Mesenchymal stem cell (in vitro differentiated cells and primary cell): ENCODE data around the gene DSCAML1.
A peak's percentile ranks its signal among the peaks of the same experiment; 100 is the strongest.

Experiments
- DNase-seq: peaks from one replicate; pipeline ENCODE4 v3.0.0-alpha.2; 2013
- H2AFZ ChIP-seq: one replicate; pipeline ENCODE4 v1.6.1; 2013; ENCODE audit warnings: low read depth, mild to moderate bottlenecking, control low read depth, inconsistent platforms, low read length, moderate library complexity
- H2AK5ac ChIP-seq: 2 replicates; pipeline ENCODE4 v1.6.1; 2013; ENCODE audit warnings: low read length, moderate library complexity, mild to moderate bottlenecking, inconsistent platforms; ENCODE audit not compliant: severe bottlenecking
- H2BK120ac ChIP-seq: one replicate; pipeline ENCODE4 v1.6.1; 2013; ENCODE audit warnings: low read depth, mild to moderate bottlenecking, inconsistent platforms, low read length, moderate library complexity
- H2BK12ac ChIP-seq, 2 experiments: one replicate each; pipeline ENCODE4 v1.6.1; 2013; ENCODE audit warnings: inconsistent platforms in 2 of 2, low read length in 2 of 2, mild to moderate bottlenecking in 2 of 2, moderate library complexity in 2 of 2, control low read depth in 1 of 2
- H2BK15ac ChIP-seq: one replicate; pipeline ENCODE4 v1.6.1; 2013; ENCODE audit warnings: mild to moderate bottlenecking, low read depth, inconsistent platforms; ENCODE audit not compliant: poor library complexity, severe bottlenecking
- H2BK5ac ChIP-seq: 2 replicates; pipeline ENCODE4 v1.6.1; 2013; ENCODE audit warnings: low read depth, mild to moderate bottlenecking, low read length, control low read depth, inconsistent platforms; ENCODE audit not compliant: poor library complexity, severe bottlenecking
- H3K14ac ChIP-seq, 2 experiments: one replicate each; pipeline ENCODE4 v1.6.1; 2013; ENCODE audit warnings: inconsistent platforms in 2 of 2, low read length in 2 of 2, control low read depth in 1 of 2, mild to moderate bottlenecking in 1 of 2, moderate library complexity in 1 of 2
- H3K18ac ChIP-seq, 2 experiments: one replicate each; pipeline ENCODE4 v1.6.1; 2013; ENCODE audit warnings: inconsistent platforms in 2 of 2, low read length in 2 of 2, control low read depth in 1 of 2, low read depth in 1 of 2, mild to moderate bottlenecking in 1 of 2
- H3K23ac ChIP-seq, 2 experiments: one replicate each; pipeline ENCODE4 v1.6.1; 2013; ENCODE audit warnings: inconsistent platforms in 2 of 2, low read length in 2 of 2, mild to moderate bottlenecking in 2 of 2, moderate library complexity in 2 of 2, control low read depth in 1 of 2
- H3K27ac ChIP-seq: 2 replicates; pipeline ENCODE4 v1.5.1; 2013; ENCODE audit warnings: mild to moderate bottlenecking, moderate library complexity, low read length, control low read depth, inconsistent platforms; ENCODE audit not compliant: poor library complexity, severe bottlenecking
- H3K27me3 ChIP-seq, 2 experiments: 2 replicates each; pipeline versions ENCODE4 v1.6.1 to v1.7.0; 2013; ENCODE audit warnings: low read length in 2 of 2, mild to moderate bottlenecking in 2 of 2, moderate library complexity in 2 of 2, control low read depth in 1 of 2, inconsistent platforms in 1 of 2; ENCODE audit not compliant: control insufficient read depth in 1 of 2, insufficient read depth in 1 of 2
- H3K36me3 ChIP-seq, 2 experiments: 2 replicates each; pipeline versions ENCODE4 v1.6.1 to v1.7.0; 2013; ENCODE audit warnings: low read length in 2 of 2, control low read depth in 1 of 2, inconsistent platforms in 1 of 2, low read depth in 1 of 2, mild to moderate bottlenecking in 1 of 2; ENCODE audit not compliant: insufficient read depth in 2 of 2, control insufficient read depth in 1 of 2
- H3K4ac ChIP-seq, 2 experiments: one replicate each; pipeline ENCODE4 v1.6.1; 2013; ENCODE audit warnings: inconsistent platforms in 2 of 2, low read length in 2 of 2, mild to moderate bottlenecking in 2 of 2, moderate library complexity in 2 of 2, control low read depth in 1 of 2, low read depth in 1 of 2
- H3K4me1 ChIP-seq: 2 replicates; pipeline ENCODE4 v1.6.1; 2013; ENCODE audit warnings: low read depth, low read length, control low read depth; ENCODE audit not compliant: control insufficient read depth, insufficient read depth
- H3K4me2 ChIP-seq: 2 replicates; pipeline ENCODE4 v1.6.1; 2013; ENCODE audit warnings: low read length, mild to moderate bottlenecking, inconsistent platforms; ENCODE audit not compliant: poor library complexity, severe bottlenecking
- H3K4me3 ChIP-seq, 2 experiments: 2 replicates each; pipeline versions ENCODE4 v1.5.1 to v1.7.0; 2013; ENCODE audit warnings: low read length in 2 of 2, mild to moderate bottlenecking in 2 of 2, control low read depth in 1 of 2, low read depth in 1 of 2; ENCODE audit not compliant: insufficient read depth in 1 of 2
- H3K79me1 ChIP-seq: replicated peaks from 2 replicates; pipeline ENCODE4 v1.6.1; 2013; ENCODE audit warnings: mild to moderate bottlenecking, control low read depth, low read length, inconsistent platforms; ENCODE audit not compliant: poor library complexity, severe bottlenecking
- H3K9ac ChIP-seq: 2 replicates; pipeline ENCODE4 v1.7.0; 2013; ENCODE audit warnings: mild to moderate bottlenecking, low read length, moderate library complexity
- H3K9me3 ChIP-seq: 2 replicates; pipeline ENCODE4 v1.7.0; 2013; ENCODE audit warnings: mild to moderate bottlenecking, low read length; ENCODE audit not compliant: control insufficient read depth
- H4K8ac ChIP-seq: one replicate; pipeline ENCODE4 v1.6.1; 2013; ENCODE audit warnings: inconsistent platforms, mild to moderate bottlenecking, low read length, moderate library complexity
- H4K91ac ChIP-seq: one replicate; pipeline ENCODE4 v1.6.1; 2013; ENCODE audit warnings: mild to moderate bottlenecking, low read length, inconsistent platforms
- WGBS: methylation state at CpG from one replicate; pipeline ENCODE4 v1.1.7; 2013; ENCODE audit warnings: mixed read lengths; 5-methylcytosine and 5-hydroxymethylcytosine counted together

The DSCAML1 gene

GRCh38 chr11:117734601-117735024 lies 62.4 kb downstream of the DSCAML1 start:
- Histone ChIP-seq H2BK5ac (no peak overlapping the region), H4K91ac (no peak overlapping the region), H3K23ac (no peak overlapping the region), H2BK120ac (no peak overlapping the region), H2BK15ac (no peak overlapping the region), H3K4ac (no peak overlapping the region), H2AFZ (no peak overlapping the region), H4K8ac (no peak overlapping the region), H3K27me3 (peaks cover 42 to 47% of the 10 kb centered on the region in 2 experiments), H3K4me3 (no peak overlapping the region), H3K4me2 (no peak overlapping the region), H3K79me1 (no peaks in the 10 kb centered on the region), H3K18ac (no peak overlapping the region), H3K9ac (no peak overlapping the region), H3K4me1 (no peaks in the 10 kb centered on the region), H2AK5ac (no peak overlapping the region), H3K27ac (no peak overlapping the region), H3K9me3 (no peaks in the 10 kb centered on the region), H3K36me3 (no peaks in the 10 kb centered on the region), H2BK12ac (no peak overlapping the region), H3K14ac (no peak overlapping the region)
- 38% methylated on average over 5 of the region's 5 CpGs for WGBS
- no peak for DNase-seq

- Histone ChIP-seq H4K91ac (no peak overlapping the region), H3K27ac (no peak overlapping the region), H3K23ac (no peak overlapping the region), H3K14ac (no peak overlapping the region), H3K79me1 (no peaks in the 10 kb centered on the region), H3K4me1 (no peaks in the 10 kb centered on the region), H3K9ac (no peak overlapping the region), H2BK15ac (no peak overlapping the region), H3K36me3 (no peaks in the 10 kb centered on the region), H2BK12ac (no peak overlapping the region), H4K8ac (no peak overlapping the region), H3K4ac (no peak overlapping the region), H2BK5ac (no peak overlapping the region), H3K4me2 (no peak overlapping the region), H2AFZ (no peak overlapping the region), H3K4me3 (no peak overlapping the region), H3K9me3 (no peaks in the 10 kb centered on the region), H3K18ac (no peak overlapping the region), H3K27me3 (peaks cover 33 to 43% of the 10 kb centered on the region in 2 experiments), H2AK5ac (no peak overlapping the region), H2BK120ac (no peak overlapping the region)
- no peak for DNase-seq
- 97% methylated on average over 6 of the region's 6 CpGs for WGBS
Measured at GRCh38 chr11:117733316-117733715, 63.7 kb downstream of the DSCAML1 start.

- 92% methylated on average over 2 of the region's 2 CpGs for WGBS
- Histone ChIP-seq H3K4me2 (no peak overlapping the region), H2BK120ac (no peak overlapping the region), H3K36me3 (no peaks in the 10 kb centered on the region), H2AFZ (no peak overlapping the region), H3K4ac (no peak overlapping the region), H3K4me1 (no peaks in the 10 kb centered on the region), H2AK5ac (no peak overlapping the region), H3K14ac (no peak overlapping the region), H3K23ac (no peak overlapping the region), H3K4me3 (no peak overlapping the region), H2BK5ac (no peak overlapping the region), H2BK15ac (no peak overlapping the region), H3K27ac (no peak overlapping the region), H4K8ac (no peak overlapping the region), H2BK12ac (no peak overlapping the region), H3K9me3 (peaks cover 4% of the 10 kb centered on the region), H3K9ac (no peak overlapping the region), H3K79me1 (no peaks in the 10 kb centered on the region), H4K91ac (no peak overlapping the region), H3K18ac (no peak overlapping the region), H3K27me3 (peaks cover 31 to 38% of the 10 kb centered on the region in 2 experiments)
- DNase-seq = no peak
Measured at GRCh38 chr11:117731722-117732290, 65.2 kb downstream of the DSCAML1 start.

GRCh38 chr11:117730208-117730800 lies 66.7 kb downstream of the DSCAML1 start:
- Histone ChIP-seq H3K23ac (no peak overlapping the region), H3K9me3 (peaks cover 4% of the 10 kb centered on the region), H2AK5ac (no peak overlapping the region), H3K4ac (no peak overlapping the region), H3K27ac (no peak overlapping the region), H3K4me2 (no peak overlapping the region), H4K8ac (no peak overlapping the region), H3K27me3 (peaks cover 34 to 35% of the 10 kb centered on the region in 2 experiments), H3K79me1 (peaks cover 2% of the 10 kb centered on the region), H3K36me3 (no peaks in the 10 kb centered on the region), H3K4me3 (no peak overlapping the region), H3K14ac (no peak overlapping the region), H2BK15ac (no peak overlapping the region), H2BK12ac (no peak overlapping the region), H3K4me1 (no peaks in the 10 kb centered on the region), H2AFZ (no peak overlapping the region), H4K91ac (no peak overlapping the region), H2BK120ac (no peak overlapping the region), H3K9ac (no peak overlapping the region), H3K18ac (no peak overlapping the region), H2BK5ac (no peak overlapping the region)
- 63% methylated on average over 7 of the region's 7 CpGs for WGBS
- DNase-seq = peak; percentile 1
